ENCODE results near the gene TMEM178B.

The TMEM178B gene

GRCh38 chr7:141497391-141497790 lies 423.5 kb downstream of the TMEM178B start:
- no peak for DNase-seq

DNA sequence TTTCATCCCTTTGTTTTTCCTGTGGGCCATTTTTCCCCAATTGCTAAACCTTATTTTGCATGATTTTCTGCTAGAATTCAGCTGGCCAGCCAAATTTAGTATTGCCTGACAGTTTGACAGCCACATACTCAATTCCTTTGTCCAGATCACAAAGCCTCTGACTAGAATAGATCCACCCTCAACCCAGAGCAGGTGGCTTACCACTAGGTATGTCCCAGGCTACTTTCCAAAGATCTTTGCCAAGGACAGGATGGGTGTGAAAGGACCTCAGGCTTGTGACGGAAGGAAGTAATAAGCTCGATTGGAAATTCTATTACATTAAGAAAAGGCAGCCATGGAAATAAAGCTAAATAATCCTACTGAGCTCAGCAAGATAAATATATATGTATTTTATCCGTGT lies 426.7 kb downstream of the TMEM178B start:
- DNase-seq = no peak

- no peak for DNase-seq
Measured at GRCh38 chr7:141501451-141501850, 427.6 kb downstream of the TMEM178B start.

DNA sequence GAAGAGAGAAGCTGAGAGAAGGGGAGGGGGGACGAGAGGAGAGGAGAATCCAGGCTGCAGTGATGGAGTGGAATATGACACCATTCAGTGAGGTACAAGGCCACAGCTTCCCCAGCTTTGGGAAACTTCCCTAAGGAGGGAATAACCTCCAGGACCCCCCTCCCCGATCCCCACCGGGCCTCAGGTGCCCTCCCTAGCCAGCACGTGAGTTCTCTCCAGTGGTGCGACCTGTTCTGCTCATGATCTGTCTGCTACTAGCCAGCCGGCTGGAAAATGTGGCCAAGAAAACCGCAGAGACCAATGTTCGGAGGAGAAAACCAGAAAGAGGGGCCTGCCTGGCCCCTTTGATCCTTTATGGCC lies 437.4 kb downstream of the TMEM178B start:
- DNase-seq = peak; percentile 59

- peak; percentile 55 for DNase-seq
Measured at GRCh38 chr7:141511676-141512396, 438.0 kb downstream of the TMEM178B start.

GRCh38 chr7:141512597-141512996 lies 438.7 kb downstream of the TMEM178B start:
- no peak for DNase-seq

DNA sequence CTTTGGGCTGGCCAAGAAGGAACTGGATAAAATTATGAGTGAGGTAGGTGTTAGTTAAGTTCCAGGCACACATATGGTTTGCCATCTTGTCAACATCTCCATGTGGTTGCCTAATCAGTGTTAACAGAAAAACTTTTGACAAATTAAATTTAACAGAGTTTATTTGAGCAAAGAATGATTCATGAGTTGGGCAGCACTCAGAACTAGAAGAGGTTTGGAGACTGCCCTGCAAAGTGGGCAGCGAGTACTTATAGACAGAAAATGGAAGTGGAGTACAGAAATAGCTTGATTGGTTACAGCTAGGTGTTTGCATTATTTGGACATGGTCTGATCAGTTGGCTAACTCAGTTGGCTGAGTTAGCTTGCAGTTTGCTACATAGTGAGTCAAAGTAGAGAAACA lies 439.9 kb downstream of the TMEM178B start:
- DNase-seq = no peak

GRCh38 chr7:141515941-141516340 lies 442.1 kb downstream of the TMEM178B start:
- DNase-seq = no peak

DNA sequence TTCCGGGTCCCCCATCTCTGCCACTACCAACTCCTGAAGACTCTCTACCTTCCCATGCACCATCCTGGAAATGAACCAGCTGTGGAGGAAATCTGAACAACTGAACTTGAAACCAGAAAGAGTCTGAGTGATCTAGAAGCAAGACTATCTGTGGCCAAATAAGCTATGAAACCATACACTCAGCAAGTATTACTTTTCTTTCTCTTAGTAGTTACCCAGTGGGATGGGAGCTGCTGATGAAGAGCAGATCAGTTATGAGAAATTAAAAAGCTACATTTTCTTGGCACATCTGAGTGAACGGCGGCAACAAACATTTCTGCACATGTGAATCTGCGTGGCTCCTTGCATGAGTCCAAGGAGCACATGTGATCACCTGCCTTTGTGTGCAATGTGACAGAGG lies 445.8 kb downstream of the TMEM178B start:
- no peak for DNase-seq

DNA sequence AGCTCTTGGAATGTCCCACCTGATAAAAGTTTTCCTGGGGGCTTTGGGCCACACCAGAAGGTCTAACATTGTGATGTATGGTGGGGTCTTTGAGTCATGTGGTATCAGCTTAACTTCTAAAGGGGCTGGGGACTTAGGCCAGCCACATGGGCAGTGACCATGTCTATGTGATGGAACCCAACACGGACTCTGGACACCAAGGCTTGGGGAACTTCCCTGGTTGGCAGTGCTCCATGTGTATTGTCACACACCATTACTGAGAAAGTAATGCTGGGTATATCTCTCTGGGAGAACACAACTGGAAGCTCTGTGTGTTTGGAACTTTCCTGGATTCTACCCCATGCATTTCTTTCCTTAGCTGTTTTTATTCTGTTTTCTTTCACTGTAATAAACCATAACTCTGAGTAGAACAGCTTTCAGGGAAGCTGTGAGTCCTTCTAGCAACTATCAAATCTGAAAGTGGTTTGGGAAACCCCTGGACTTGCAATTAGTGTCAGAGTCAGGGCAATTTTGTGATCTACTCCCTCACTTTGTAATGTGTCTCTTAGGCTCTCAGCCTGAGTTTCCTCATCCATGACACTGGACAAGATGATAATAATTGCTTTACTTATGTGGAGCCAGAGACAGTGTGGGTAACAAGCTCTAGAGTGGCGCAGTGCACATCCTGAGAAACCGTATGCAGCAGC lies 448.9 kb downstream of the TMEM178B start:
- DNase-seq = no peak

DNA sequence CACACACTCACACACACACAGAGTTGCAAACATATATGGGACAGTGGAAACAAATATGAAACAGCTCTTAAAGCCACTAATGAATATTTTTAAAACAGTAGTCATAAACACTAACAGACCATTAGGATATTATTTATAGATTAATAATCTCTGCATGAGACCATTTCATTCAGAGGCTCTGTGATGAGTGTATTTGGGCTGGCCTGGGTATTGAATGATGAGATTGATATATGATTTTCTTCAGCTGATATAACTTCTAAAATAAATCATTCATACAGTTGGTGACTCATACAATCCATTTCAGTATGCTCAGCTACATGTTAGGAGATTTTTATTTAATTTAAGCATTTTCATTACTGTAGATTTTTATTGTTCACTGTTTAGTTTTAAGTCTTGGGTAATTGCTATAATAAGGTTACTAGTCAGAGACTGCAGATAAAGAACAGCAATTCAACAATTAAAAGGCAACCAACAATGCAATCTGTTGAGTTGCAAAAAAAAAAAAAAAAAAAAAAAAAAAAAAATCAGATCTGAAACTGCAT lies 452.2 kb downstream of the TMEM178B start:
- DNase-seq = no peak

- no peak for DNase-seq
Measured at GRCh38 chr7:141527076-141527475, 453.2 kb downstream of the TMEM178B start.

DNA sequence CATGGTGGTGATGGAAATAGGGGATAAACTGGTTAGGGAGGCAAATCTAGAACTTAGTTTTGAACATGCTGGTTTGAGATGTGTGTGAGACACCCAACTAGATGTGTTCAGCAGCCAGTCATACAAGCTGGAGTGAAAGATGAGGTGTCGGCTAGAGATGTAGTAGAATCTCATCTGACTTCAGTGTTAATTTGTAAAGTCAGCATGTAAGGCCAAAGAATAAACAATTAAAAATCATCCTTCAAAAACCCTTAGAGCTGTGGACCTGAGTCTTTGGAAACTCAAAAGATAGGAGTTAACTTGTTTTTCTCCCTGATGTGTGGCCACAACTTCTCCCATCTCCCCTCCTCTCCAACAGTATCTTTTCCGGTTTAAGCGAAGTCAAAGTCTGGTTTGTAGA lies 454.5 kb downstream of the TMEM178B start:
- no peak for DNase-seq

All from activated CD8-positive, alpha-beta memory T cell treated with anti-CD3 and anti-CD28 coated beads for 24 hours (primary cell).